ENCODE results near the gene LIPC. TPM values are rescaled to one million over a fixed set of nuclear protein-coding genes. Genes with fewer than 3 reads are reported as not detected.

Gene LIPC
- total and polyA plus RNA-seq, 9 of the 15 experiments (the other 6 are each of a cell fraction or from before 2014, with no cell fraction given) = 0.07 to 0.41 (median 0.11) TPM; not detected in 2

DNA sequence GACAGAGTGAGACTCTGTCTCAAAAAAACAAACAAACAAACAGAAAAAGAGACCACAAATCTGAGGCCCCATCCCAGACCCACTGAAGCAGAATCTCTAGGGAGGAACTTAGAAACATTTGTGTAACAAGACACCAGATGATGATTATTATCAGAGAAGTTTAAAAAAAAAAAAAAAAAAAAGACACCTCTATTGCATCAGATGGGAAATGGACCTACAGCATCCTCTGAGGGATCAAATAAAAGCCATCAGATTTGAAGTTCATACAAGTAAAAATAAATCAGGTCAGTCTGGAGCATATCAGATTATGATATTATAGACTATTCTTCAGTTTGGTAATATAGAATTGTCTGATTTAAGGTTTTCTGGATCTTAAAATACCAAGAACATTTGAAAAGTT lies 21.9 kb upstream of the LIPC start:
- Histone ChIP-seq H3K4me1 (replicated peaks in 1 of 2; ENCODE audit: control insufficient read depth in 2 of 2, insufficient read depth in 2 of 2, low read length in 2 of 2) (peaks cover 0 to 12% of the 10 kb centered on the region in 2 experiments), H3K79me2 (ENCODE audit: control insufficient read depth, insufficient read depth, low read length) (no peaks in the 10 kb centered on the region), H2AFZ (ENCODE audit: low read depth, low read length) (peak overlapping the region; percentile 89), H3K36me3 (ENCODE audit: control insufficient read depth, insufficient read depth, low read length) (no peaks in the 10 kb centered on the region), H3K27me3 (ENCODE audit: control insufficient read depth in 2 of 2, insufficient read depth in 2 of 2, low read length in 2 of 2) (no peaks in the 10 kb centered on the region), H3K9me3 (replicated peaks; ENCODE audit: control insufficient read depth, insufficient read depth, low read depth, low read length) (no peaks in the 10 kb centered on the region), H3K4me3 (no peak overlapping the region), H4K20me1 (replicated peaks; ENCODE audit: control insufficient read depth, insufficient read depth, low read length) (no peaks in the 10 kb centered on the region), H3K9ac (ENCODE audit: insufficient read depth in 1 of 2, low read depth in 2 of 2, low read length in 2 of 2) (peak overlapping the region in 1 of 2 experiments; percentile 47; a peak in 1 of 4 replicates), H3K27ac (ENCODE audit: extremely low read depth, low read depth, low read length) (no peak overlapping the region), H3K9me1 (ENCODE audit: control insufficient read depth, insufficient read depth, low read length) (no peaks in the 10 kb centered on the region), H3K4me2 (ENCODE audit: insufficient read depth, low read length) (peak overlapping the region; percentile 70; the same call in 1 of the 2 replicates)
- peak; percentile 45 for ATAC-seq
- intact Hi-C loops (cut with micrococcal nuclease) = no loop called here
- no peak for DNase-seq (ENCODE audit: extremely low read depth in 1 of 4, low spot score in 3 of 4)
- in situ Hi-C loops (cut with MboI) = no loop called here
- POLR2A ChIA-PET = interaction anchor here (0.6 to 1.4 kb wide), 4 partner anchors 10 to 47 kb away, joined by 3 to 4 read pairs (median 3); no protein-coding TSS in a partner anchor
- FAIRE-seq = no peak
- CTCF ChIA-PET (ENCODE audit: low intra/inter-chr PET ratio) = no interaction called here
- no TSS peak for BruUV-seq (replicated peaks)
- TF ChIP-seq RBFOX2 (IDR thresholded peaks at IDR 0.05; ENCODE audit: low read depth, low read length) (0 out of 2 replicates have a peak, but pooled peaks have one; percentile 3), SMAD4 (CRISPR knock-in tag; conservative IDR thresholded peaks at IDR 0.05) (0 out of 2 replicates have a peak, but pooled peaks have one; percentile 7), ZNF766 (CRISPR knock-in tag; conservative IDR thresholded peaks at IDR 0.05) (no peak), SMARCE1 (IDR thresholded peaks at IDR 0.05) (0 out of 2 replicates have a peak, but pooled peaks have one; percentile 15), SPI1 (IDR thresholded peaks at IDR 0.05; ENCODE audit: borderline replicate concordance, low read depth, low read length) (peak; percentile 18; the same call in 1 of the 2 replicates), SRF (CRISPR knock-in tag; IDR thresholded peaks at IDR 0.05) (peak in 1 of 2 experiments; percentile 32; a peak in 1 of 4 replicates), SETDB1 (IDR thresholded peaks at IDR 0.05; ENCODE audit: low read length) (no peak), PCBP1 (IDR thresholded peaks at IDR 0.05; ENCODE audit: low read depth, low read length, poor library complexity, severe bottlenecking) (no peak), ZNF274 (IDR thresholded peaks at IDR 0.05; ENCODE audit: borderline replicate concordance, low read depth, low read length) (no peak), SOX6 (IDR thresholded peaks at IDR 0.05) (0 out of 2 replicates have a peak, but pooled peaks have one; percentile 45), CEBPG (CRISPR knock-in tag; IDR thresholded peaks at IDR 0.05) (peak; percentile 60; the same call in 1 of the 2 replicates), CEBPG (tag; conservative IDR thresholded peaks at IDR 0.05 in 1 of 2, IDR thresholded peaks at IDR 0.05 in 1 of 2) (peak; percentile 89 to 91), ARID2 (IDR thresholded peaks at IDR 0.05) (no peak), KAT8 (IDR thresholded peaks at IDR 0.05; ENCODE audit: low read depth) (no peak), MBD2 (IDR thresholded peaks at IDR 0.05; ENCODE audit: borderline replicate concordance, low read depth) (no peak), ZNF212 (CRISPR knock-in tag; IDR thresholded peaks at IDR 0.05) (no peak), NFIX (CRISPR knock-in tag; IDR thresholded peaks at IDR 0.05; ENCODE audit: low read depth) (no peak)
- TF ChIP-seq, protein P1, sequence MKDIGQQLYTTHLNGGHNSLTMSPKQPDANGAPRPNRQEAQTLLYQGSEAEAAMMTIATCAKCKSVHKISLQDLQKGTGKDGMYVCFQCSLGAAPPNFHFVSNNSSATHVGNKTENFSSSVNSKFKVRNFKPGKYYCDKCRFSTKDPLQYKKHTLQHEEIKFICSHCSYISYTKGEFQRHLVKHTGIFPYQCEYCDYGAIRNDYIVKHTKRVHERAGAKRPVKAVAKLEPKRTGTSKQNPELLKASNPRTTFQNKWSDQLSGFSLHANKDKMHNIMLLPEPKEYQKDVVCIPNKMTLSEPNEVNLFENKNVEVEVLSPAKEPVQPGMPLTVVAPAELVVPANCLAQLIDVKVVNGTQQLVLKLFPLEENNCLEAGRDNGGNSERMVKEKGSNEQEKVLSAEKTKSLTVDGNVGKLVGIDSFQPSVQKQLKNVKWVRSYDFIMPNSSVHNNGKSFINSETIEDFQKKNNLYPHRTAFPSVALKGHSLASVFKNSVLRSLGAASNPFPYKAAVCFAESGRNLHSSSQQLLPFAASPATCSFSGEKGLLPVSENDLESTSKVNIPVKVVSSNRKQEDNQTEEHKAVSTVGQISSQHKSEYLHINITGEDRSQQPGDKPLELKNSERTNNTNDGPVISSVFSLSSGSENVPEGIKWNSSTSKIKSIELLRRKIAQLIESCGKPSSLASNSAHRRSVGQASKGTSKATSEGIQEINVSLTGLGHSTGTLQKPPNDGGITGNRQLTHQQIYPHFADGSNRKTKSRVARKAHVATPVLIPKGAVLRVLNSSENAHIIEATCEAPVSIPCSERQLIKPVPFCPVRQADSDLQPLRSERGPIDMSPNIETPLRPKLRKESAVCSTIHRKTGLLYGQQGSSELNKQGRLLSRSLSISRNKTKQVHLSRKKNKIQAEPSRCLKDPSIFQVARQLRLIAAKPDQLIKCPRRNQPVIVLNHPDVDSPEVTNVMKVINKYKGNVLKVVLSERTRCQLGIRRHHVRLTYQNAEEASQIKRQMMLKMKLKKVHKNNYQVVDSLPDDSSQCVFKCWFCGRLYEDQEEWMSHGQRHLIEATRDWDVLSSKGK (CRISPR knock-in tag; IDR thresholded peaks at IDR 0.05) = no peak
